Fibroblast of mammary gland (primary cell): ENCODE results near the gene ZNF592.

Experiments used
- DNase-seq: peaks from one replicate; pipeline ENCODE4 v3.0.0-alpha.2; 2010; ENCODE audit warnings: low read depth
- H3K4me3 ChIP-seq: 2 replicates; pipeline ENCODE4 v1.5.1; 2011; ENCODE audit warnings: low read depth, mild to moderate bottlenecking, low read length, moderate library complexity; ENCODE audit not compliant: control insufficient read depth
- TF ChIP-seq, protein P1 (sequence below): conservative IDR thresholded peaks from 2 replicates; pipeline ENCODE4 v1.5.1; 2011; ENCODE audit warnings: low read depth, low read length, inconsistent platforms; ENCODE audit not compliant: control insufficient read depth, insufficient read depth

Gene ZNF592

DNA sequence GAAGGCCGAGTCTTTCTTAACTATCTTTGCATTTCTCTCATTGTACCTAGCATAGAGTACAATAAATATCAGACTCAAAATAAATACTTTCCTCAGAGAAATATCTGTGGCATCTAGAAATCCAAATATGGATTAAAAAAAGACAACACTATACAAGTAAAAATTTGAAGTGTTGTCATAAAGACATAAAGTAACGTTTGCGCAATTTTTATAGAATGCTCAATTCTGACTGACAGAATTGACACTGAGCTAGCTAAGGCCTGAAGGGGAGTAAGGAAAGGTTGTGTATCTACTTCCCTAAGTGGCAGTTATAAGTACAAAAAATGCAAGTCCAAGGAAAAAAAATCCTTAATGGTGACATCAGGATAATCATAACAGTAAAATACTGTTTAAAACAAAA is 33.6 kb upstream of the ZNF592 start:
- DNase-seq = no peak
- H3K4me3 ChIP-seq = peak overlapping the region; percentile 94
- TF ChIP-seq, protein P1, sequence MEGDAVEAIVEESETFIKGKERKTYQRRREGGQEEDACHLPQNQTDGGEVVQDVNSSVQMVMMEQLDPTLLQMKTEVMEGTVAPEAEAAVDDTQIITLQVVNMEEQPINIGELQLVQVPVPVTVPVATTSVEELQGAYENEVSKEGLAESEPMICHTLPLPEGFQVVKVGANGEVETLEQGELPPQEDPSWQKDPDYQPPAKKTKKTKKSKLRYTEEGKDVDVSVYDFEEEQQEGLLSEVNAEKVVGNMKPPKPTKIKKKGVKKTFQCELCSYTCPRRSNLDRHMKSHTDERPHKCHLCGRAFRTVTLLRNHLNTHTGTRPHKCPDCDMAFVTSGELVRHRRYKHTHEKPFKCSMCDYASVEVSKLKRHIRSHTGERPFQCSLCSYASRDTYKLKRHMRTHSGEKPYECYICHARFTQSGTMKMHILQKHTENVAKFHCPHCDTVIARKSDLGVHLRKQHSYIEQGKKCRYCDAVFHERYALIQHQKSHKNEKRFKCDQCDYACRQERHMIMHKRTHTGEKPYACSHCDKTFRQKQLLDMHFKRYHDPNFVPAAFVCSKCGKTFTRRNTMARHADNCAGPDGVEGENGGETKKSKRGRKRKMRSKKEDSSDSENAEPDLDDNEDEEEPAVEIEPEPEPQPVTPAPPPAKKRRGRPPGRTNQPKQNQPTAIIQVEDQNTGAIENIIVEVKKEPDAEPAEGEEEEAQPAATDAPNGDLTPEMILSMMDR = no peak

DNA sequence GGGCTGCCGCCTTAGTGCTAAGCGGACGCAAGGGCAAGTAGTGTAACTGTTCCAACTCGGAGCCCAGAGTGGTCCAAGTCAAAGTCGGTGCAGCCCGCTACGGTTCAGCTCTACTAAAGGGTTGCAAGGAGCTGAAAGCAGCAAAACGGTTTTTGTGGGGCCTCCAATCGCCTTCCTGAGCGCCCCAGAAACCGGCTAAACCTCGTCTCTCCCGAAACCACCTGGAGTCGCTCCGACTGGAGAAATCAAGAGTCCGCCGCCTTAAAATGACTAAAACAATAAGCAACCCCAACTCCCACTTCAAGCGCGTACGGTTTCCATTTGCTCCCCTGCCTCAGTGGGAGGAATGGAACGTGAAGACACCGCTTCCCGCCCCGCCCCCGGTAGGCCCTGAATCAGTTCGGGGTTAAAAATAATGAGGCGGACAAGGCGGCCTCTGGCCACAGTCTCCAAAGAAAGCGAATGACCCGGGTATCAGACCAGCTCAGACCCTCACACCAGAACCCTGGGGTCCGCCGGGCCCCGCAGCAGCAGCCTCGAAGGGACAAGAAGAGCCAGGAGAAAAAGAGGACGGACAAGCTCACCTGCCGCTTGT is 32.9 kb upstream of the ZNF592 start:
- peak; percentile 28 for DNase-seq
- peak overlapping the region; percentile 94 for H3K4me3 ChIP-seq
- TF ChIP-seq, protein P1 = no peak

DNA sequence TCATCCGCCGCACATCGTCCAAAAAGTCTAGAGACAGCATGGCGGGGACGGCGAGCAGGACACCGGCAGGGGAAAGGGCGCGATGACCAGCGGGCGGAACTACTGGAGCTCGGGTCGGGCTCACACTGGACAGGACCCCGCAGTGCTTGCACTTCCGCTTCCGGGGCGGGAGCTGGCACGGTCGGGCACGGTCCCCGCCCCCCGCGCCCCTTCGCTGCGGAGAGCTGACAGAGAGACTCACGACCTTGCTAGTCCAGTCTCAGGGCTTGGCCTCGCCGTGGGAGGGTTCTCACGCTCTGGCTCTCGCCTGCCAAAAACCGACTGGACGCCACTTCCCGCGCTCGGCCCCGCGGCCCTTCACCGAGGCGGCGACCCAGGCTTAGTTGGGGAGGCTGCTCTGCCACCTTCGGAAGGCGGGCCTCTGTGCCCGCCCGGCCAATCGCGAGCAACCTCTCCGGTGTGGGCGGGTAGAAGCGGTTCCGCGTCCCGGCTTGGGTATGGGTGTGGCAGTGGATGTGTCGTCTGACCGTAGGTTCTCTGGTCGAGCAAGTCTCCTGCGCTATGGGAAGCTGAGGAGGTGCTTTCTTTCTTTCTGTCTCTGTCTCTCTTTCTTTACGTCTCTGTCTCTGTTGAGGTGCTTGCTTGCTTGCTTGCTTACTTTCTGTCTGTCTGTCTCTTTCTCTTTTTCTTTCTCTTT is 32.2 kb upstream of the ZNF592 start, which contains the start of gene SEC11A:
Gene SEC11A, minus strand, starts transcription at position 104 of the 697 bp plus-strand sequence. Its CDS starts 64 bp downstream, at position 40.
- peak; percentile 93 for DNase-seq
- peak within 1 kb of the TSS; percentile 94 for H3K4me3 ChIP-seq
- TF ChIP-seq, protein P1 = no peak

DNA sequence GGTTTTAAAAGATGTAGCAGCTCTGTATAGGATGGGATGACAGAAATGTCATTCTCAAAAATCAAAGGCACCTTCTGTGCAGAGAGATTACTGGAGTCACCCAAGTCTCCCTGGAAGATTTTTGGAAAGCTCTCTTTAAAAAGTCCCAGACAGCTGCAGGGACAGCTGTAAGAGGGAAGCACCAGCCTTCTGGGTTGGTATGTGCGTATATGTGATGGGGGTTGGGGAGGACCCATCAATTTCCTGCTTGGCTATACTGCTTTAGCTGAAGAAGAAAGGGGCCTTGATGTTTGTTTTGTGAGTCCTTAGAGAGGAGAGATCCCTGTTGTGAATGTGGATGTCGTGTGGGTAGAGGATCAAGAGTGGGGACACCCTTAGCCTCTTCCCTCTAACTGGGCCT is 27.0 kb upstream of the ZNF592 start:
- no peak overlapping the region for H3K4me3 ChIP-seq
- TF ChIP-seq, protein P1 = no peak
- DNase-seq = no peak

DNA sequence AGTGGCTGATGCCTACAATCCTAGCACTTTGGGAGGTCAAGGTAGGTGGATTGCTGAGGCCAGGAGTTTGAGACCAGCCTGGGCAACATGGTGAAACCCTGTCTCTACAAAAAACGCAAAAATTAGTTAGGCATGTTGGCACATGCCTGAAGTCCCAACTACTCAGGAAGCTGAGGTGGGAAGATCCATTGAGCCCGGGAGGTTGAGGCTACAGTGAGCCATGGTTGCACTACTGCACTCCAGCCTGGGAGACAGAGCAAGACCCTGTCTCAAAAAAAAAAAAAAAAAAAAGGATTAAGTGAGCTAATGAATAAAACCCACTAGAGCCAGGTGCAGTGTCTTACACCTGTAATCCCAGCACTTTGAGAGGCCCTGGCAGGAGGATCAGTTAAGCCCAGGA is 25.8 kb upstream of the ZNF592 start:
- no peak overlapping the region for H3K4me3 ChIP-seq
- DNase-seq = no peak
- TF ChIP-seq, protein P1 = no peak

DNA sequence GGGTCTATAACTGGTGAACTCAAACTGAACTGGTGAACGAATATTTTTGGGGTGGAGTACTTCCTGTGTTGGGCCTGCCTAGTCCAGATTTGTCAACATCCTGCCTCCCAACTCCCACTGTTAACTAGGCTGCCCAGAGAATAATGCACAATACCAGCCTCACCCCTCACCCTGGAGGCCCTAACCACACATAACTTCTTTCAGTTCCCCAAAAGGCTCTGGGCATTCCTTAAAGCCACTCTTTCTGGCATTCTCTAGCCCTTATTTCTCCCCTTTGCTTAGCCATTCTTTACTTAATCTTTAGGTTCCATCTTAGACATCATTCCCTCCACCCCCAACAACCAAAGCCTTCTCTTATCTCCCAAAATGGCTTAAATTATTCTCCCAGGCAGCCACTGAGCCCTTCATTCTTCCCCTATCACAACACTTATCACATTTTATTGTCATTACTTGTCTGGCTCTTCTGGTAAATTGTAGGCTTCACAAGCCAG is 23.3 kb upstream of the ZNF592 start:
- no peak for DNase-seq
- TF ChIP-seq, protein P1 = no peak
- H3K4me3 ChIP-seq = no peak overlapping the region
